Stimulated activated CD8-positive, alpha-beta memory T cell treated with anti-CD3 and anti-CD28 coated beads, Interleukin-7, amount 100 ng/mL, for 4 hours (primary cell): ENCODE data around the gene SRGAP1.
"Not testable (repeated sequence)": the region's sequence is repeated elsewhere in the genome, so short reads cannot be mapped to it uniquely, and the experiment has no call there.

ENCODE experiments used
- DNase-seq, 2 donors: peaks; one replicate each; pipeline ENCODE4 v3.0.0-alpha.2; 2020; ENCODE audit warnings: low read depth in 2 of 2

The SRGAP1 gene

DNA sequence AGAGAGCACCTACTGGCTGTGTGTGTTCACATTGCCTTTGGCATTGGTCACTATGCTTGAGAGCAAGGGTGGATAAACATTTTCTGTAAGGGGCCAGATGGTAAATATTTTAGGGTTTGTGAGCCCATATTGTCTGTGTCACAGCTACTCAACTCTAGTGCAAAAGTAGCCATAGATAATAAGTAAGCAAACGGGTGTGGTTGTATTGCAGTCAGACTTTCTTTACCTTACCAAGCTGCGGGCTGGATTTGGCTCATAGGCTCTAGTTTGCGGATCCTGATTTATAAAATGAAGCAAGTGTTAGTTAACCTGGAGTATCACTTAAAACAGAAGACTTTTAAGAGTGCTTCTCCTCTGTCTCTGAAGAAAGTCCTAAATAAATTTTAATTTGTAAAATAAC is 208.6 kb downstream of the SRGAP1 start:
- no peak for DNase-seq

DNA sequence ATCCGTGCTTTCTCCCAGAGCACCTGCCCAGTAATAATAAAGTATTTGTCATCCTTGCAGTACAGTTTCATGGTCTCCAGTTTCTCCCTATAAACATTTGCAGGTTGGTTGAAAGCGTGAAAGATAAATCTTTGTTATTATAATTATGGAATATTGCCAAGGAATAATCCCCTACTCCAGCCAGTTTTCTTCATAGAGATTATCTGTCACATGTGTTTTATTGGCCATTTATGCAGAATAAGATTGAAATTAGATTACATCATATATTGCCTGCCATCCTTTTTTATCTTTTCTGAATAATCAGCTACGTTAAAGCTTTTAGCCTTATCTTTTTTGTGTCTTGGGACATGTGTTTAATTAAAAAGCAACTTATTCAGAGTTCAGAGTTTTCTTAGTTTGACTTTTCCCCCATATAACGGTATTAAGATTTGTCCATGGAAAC is 209.6 kb downstream of the SRGAP1 start:
- no peak for DNase-seq

DNA sequence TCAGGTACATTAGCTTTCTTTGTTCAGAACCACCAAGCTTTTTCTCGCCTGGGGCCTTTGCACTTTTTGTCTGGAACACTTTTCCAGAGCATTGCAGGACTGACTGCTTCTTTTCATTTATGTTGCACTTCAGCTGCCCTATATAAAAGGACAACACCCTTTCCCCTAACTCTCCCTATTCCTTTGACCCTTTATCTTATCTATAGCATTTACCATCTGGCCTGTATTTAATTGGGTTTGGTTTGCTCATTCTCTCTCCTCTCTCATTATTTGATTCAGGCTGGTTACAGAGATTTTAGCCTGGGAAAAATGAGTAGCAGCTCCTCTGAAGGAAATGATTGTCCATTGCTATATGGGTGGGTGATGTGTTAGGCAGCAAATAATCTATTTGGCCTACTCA is 212.2 kb downstream of the SRGAP1 start:
- no peak for DNase-seq

DNA sequence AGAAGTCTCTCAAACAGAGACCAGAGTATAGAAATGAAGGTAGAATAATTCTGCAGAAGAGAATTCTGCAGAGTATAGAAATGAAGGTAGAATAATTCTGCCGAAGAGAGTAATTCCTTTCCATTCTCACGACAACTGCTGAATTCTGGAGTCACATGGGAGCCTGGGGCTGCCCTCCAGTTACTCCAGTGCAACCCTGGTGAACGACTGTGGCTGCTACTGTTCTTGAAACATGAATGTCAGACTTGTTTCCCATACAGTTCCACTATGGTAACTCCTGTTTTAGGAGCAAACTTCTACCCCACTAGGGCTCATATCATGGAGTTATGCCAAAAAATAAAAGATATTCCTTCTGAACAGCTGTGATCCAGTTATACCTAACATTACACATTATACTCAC is 213.2 kb downstream of the SRGAP1 start:
- no peak for DNase-seq

DNA sequence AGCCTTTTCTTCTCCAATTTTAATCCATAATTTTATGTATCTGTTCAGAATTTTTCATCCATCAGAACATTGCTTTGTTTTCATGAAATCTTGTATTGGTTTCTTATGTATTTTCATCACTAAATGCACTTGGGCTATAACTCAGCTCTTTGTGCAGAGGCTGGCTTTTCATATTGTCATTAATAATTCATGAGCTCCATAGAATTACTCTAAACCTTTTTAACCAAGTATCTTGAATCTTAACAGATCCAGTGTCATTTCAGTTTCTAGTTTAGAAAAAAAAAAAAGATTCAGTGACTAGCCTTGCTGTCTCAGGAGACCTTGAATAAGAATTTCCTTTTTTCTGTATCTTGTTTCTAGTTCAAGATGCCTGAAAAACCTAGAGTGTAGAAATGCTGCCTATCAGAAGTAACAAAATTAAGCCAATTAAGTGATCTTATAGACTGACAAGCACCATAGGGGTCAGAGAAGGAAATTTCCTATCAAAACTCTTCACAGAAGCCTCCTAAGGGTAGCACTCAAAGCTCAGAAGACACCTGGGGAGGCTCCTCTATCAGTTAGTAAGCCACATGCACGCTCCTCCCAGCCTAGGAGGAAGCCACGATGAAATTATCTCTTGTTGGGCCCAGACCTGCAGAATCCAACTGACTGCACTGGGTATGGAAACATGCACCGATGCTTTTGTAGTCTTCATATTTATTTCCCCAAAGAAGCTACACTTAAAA is 214.2 kb downstream of the SRGAP1 start:
- no peak for DNase-seq

DNA sequence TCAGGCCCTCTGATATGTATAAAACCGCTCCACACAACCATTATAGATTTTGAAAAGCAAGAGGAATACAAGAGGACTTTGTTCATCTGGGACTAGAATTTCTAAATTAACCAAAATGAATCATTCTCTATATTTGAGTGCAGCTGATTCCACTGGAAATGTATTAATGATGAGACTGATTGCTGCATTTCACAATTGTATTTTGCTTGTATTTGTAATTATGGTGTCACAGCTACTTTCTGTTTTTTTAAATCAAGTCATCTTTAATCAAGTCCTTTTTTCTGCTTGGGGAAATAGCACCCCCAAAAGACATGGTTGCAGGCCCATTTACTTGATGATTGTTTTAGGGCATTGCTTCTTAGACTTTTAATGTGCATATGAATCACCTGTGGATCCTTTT is 215.2 kb downstream of the SRGAP1 start:
- DNase-seq = no peak

DNA sequence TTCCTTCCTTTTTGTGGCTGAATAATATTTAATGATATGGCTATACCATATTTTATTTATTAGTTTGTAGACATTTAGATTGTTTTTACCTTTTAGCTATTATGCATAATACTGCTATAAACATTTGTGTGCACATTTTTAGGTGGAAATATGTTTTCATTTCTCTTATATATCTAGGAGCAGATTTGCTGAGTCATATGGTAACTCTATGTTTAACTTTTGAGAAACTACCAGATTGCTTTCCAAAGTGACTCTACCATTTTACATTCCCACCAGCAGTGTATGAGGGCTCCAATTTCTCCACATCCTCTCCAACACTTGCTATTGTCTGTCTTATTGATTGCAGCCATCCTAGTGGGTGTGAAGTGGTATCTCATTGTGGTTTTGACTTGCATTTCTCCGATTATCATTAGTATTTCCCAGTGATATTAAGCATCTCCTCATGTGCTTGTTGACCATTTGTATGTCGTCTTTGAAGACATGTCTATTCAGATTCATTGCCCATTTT is 217.4 kb downstream of the SRGAP1 start:
- no peak for DNase-seq

DNA sequence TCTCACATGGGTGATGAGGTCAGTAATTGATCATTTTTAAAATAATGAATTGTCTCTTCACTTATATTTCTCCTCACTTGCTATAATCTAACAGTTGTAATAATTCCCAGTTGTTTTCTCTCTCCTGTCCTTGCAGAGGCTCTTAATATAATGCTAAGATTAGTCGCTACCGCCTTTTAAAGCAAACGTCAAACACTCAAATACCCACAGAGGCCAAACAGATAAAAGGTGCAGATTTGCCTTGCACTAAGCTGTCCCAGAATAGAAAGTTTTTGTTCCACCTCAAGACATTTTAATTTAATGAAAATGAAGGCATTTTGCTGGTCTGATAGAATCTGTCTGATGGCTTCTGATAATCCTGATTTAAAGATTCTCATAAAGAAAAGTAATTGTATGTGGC is 218.6 kb downstream of the SRGAP1 start:
- DNase-seq = no peak

DNA sequence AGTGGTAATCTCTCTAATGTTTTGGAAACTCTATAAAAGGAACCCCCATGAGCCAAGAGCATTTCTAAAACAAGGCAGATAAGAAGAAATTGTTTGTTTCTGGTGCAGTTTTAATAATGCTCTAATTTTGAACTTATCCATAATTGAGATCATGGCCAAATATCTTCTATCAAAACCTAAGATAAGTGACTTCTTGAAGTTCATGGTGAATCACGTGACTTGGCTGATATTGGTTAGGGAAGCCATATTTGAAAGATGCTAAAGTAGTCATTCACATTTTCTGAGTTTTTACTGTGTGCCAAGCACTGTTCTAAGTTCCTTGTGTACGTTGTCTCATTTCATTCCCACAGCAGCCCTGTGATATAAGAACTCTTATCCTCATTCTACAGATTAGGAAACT is 219.7 kb downstream of the SRGAP1 start:
- DNase-seq = no peak

DNA sequence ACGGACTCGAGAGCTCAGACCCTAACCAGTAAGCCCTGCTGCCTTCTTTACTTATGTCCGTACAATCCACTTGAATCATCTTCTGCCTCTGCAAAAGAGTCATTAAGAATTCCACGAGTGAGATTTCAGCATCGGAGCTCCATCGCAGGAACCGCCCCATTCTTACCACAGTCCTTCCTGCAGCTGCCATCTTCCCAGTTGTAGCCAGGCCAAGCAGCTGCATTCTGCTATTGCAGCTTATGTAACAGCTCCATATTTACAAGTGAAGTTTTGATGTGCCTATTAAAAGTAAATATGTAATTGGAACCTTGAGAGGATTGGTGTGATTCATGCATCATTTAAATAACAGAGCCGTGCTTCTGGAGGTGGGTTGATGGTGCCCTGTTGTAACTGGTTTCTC is 220.2 kb downstream of the SRGAP1 start:
- DNase-seq = no peak

DNA sequence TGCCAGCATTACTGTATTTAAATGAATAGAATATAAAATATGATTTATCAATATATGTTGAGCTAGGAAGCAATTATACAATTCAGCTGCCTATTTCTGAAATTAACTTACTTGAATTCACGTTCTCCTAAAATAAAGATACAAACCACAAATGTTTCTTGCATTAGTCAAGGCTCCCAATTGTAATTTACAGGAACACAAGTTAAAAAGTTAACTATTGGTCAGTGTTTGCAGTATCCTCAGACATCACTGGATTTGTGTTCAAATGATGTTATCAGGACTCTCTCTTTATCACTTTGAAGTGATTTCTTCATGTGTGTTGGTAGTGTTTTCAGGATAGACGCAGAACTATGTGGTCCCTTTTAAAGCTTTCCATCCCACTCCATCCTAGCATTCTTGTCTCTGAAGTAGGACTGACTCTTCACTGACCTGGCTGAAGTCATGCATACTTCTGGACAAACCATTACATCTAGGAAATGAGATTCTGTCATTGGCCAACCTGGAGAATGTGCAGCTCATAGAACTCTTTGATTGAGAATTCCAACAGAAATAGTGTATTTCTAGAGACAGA is 221.5 kb downstream of the SRGAP1 start:
- no peak for DNase-seq

DNA sequence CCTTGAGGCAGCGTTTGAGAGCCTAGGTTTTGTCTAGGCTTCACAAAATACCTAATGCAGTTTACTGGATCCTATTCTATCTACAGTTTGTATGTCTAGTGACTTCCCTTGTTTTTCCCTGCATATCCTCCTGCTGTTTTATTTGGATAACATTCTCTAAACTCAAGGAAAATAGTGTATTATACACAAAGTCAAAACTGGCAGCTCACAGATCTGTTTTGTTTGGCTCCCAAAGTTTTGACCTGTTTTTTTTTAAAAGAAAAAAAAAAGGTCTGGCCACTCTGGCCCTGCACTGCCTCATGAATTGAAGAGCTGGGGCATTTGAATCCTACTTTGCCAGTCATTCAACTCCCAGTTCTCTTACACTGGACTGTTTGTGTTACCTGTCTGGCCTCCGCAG is 222.3 kb downstream of the SRGAP1 start:
- no peak for DNase-seq

DNA sequence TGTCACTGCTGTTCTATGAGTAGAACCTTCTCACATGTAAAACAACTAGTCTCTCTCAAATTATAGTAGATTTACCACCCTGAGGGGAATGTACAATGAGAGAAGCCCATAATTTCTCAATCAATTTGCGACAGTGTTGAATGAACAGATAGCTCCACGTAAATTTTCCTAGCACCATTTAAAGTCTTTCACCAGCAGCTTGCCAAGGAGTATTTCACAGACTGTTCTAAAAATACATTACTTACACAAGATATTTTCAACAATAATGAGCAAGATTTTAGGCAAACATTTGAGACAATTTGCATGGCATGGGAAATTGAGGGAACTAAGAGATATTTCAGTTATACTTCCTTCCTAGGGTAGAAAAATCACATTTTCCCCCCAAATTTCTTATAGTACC is 226.0 kb downstream of the SRGAP1 start:
- no peak for DNase-seq

DNA sequence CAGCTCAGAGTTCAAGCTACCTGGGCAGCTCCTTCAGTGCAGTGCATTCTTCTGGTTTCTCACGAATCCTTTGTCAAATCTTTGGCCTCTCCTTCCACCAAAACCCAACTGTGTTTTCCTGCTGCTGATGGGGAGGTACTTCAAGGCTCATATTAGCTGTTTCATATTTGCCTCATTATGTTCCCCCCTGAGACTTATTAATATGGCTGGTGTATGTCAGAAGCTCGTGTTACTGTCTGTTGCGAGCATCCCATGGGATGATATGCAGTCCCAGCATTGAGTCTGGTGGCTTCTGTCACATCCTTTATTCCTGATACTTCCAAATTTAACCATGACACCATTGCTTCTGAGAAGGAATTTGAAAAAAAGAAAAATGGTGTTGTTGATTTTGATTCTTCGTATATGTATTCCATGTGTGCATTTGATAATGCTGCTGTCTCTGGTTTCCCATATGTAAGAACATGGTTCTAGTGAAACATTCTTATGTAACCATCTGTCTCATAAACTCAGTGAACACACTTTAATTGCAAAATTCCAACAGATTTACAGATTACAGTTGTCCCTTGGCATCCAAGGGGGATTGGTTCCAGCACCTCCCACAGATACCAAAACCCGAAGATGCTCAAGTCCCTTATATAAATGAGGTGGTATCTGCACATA is 228.5 kb downstream of the SRGAP1 start:
- no peak for DNase-seq

DNA sequence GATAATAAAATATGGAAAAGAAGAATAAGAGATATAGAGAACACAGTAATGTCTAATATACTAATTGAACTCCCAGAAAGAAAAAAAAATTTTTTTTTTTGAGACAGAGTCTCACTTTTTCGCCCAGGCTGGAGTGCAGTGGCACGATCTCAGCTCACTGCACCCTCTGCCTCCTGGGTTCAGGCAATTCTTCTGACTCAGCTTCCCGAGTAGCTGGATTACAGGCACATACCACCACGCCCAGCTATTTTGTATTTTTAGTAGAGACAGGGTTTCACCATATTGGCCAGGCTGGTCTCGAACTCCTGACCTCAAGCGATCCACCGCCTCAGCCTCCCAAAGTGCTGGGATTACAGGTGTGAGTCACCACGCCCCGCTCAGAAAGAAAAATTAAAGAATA is 232.1 kb downstream of the SRGAP1 start:
- DNase-seq = not testable (repeated sequence)

DNA sequence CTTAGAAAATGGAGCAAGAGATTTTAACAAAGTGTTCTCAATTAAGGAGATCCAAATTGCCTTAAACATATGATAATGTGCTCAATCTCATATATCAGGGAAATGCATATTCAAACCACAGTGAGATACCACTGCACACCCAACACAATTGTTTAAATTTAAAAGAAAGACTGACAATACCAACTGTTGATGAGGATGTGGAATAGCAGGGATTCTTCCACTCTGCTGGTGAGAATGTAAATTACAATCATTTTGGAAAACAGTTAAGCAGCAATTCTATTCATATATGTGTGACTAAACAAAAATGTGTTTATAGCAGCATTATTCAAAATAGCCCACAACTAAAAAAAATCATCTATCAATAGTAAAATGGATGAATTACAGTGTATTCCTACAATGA is 233.4 kb downstream of the SRGAP1 start:
- no peak for DNase-seq

DNA sequence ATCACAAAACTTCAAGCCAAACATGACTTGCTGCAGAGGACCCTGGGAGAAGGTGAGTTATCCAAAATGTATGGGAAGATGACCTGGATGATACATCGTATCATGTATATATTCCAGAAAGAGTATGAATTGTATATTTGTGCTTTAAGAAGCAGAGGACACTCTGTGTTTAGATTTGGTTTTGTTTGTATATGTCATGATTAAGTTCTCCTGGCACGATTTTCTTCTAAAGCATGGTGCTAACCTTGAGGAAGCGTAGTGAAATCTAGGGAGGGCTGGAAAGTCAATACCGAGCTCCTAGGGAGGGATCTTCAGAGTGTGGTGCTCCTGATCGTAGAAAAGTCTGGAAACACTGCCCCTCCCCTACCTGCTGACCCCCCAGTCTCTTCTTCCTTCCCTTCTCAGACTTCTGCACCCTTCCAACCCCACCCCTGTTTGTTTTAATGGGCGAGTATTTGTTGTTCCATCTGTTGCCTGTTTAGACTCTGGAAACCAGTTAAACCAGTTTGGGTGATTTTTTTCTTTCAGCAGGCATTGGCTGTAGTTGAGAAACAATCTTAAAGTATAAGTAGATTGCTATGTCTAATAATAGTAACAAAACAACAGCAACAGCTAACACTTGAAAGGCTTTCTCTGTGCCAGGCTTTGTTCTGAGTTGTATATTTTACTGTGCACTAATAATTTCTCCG is 236.0 kb downstream of the SRGAP1 start:
- DNase-seq = no peak

DNA sequence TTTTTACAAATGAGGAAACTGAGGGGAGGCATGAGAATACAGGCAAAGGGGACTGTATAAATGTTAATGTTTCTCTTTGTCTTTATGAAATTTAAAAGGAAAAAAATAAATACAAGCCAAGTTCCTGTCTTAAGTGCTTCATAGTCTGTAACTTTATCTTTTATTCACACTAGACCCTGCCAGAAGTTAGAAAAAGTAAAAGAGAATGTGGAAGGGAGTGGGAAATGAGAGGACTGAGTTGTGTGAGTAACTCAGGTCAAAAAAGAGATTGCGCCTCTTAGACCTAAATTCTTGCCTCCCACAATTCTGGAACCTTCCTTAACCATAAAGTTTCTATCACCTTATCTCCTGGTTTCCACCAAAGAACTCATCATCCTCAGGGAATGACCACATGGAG is 236.5 kb downstream of the SRGAP1 start:
- no peak for DNase-seq

DNA sequence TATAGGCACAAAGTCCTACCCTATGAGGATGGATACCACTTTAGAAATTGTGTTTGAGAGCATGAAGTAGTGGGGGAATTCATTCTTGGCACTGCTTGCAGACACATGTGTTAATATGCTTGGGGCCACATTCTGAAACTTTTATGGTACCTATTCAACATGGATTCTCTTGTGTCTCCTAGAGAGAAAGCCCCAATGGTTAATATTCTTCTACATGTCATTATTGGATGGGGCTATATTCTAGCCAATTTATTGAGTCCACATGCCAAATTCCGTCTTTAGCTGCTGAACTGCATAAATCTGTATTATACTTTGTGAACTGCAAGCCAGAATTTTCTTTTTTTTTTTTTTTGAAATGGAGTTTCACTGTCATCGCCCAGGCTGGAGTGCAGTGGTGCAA is 237.6 kb downstream of the SRGAP1 start:
- DNase-seq = no peak

DNA sequence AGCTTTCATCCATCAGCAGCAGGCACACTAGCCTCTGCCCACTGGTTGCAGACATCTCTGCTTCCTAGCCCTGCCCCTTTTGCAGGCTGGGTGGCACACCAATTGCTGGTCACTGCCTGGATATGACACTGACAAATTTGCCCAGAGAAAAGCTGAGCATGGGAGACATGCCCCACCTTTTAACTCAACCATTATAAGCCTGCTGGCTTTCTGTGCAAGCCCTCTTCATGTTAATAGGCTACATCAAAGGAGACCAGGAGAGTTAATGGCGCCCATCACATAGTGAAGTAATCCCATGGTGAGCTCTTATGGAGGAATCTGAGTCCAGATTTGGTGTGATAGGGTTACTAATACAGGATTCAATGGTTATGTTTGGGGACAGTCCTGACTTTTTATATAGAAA is 238.4 kb downstream of the SRGAP1 start:
- no peak for DNase-seq

DNA sequence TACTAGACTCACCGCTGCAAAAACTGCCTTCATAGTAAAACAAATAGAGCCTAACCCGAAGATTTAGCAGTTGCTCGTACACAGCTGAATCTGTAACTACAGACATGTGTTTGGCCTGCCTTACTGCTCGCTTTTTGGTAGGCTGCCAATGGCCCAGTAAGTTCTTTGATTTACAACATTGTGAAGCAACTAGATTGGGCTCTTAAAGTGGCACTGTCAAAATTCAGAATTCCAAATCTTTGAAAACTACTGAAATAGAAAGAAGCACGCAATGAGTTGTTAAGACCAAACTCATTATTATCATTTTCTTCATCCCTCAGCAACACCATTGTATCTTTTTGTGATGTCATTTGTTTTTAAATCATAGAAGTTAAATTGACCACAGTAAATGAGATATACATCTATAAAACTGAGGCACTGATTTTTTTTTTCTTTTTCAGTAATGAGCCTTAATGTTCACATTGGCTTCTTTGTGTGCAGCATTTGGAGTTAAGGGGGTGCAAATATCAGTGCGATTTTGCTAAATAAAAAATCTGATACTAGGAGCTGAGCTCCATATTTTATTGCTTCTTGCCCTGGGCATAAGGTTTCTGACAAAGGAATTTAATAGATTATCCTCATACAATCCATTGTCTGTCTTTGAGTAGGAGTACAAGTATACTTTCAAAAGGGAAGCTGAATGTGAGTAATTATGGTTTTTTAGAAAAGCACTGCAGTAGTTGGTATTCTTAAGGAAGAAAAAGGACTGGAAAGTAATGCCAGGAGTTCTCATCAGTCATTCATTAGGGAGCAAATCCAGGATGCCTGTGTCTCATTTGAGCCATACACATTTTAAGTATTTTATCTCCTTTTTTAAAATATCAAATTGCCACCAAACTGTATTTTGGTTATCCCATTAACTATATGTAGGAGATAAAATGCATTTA is 239.0 kb downstream of the SRGAP1 start:
- no peak for DNase-seq
